GM12801 (cell line): ENCODE measurements around the gene DPF1.

Experiments
- TF ChIP-seq, protein P1 (sequence below): IDR thresholded peaks from one replicate; pipeline ENCODE4 v1.5.1; 2011; ENCODE audit warnings: control low read depth; ENCODE audit not compliant: insufficient read length; ENCODE audit errors: extremely low read depth

Gene DPF1

DNA sequence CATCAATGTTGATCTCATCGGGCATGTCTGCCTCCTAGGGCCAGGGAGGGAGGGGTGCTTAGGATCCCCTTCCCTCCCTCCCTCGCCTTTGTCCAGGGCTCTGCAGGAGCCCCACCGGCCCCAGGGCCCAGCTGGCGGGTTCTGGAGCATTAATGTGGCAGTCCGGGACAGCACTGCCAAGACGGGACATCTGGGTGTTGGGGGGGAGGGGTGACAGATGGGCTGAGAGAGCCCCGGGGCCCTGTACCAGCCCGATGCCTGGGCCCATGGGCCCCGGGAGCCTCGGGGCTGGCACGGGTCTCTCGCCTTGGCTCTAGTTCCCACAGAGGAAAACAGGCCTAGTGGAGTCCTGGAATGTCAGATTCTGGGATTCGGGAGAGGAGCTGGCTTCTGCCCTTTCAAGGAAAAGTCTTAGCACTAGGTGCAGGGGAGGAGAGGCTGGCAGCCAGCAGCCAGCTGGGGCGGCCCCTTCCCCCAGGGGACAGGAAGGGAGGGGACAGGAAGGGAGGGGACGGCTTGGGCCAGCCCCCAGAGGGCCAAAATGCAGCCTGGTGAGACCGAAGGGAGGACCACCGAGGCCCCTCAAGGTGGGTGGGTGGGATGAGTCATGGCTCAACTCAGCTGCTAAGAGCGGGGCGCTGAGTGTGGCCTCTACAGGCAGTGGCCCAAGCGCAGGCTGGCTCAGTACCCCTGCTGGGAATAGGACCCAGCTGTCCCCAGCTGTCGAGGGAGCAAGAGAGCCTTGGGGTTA, 29.1 kb upstream of the DPF1 start:
- TF ChIP-seq, protein P1, sequence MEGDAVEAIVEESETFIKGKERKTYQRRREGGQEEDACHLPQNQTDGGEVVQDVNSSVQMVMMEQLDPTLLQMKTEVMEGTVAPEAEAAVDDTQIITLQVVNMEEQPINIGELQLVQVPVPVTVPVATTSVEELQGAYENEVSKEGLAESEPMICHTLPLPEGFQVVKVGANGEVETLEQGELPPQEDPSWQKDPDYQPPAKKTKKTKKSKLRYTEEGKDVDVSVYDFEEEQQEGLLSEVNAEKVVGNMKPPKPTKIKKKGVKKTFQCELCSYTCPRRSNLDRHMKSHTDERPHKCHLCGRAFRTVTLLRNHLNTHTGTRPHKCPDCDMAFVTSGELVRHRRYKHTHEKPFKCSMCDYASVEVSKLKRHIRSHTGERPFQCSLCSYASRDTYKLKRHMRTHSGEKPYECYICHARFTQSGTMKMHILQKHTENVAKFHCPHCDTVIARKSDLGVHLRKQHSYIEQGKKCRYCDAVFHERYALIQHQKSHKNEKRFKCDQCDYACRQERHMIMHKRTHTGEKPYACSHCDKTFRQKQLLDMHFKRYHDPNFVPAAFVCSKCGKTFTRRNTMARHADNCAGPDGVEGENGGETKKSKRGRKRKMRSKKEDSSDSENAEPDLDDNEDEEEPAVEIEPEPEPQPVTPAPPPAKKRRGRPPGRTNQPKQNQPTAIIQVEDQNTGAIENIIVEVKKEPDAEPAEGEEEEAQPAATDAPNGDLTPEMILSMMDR, result no peak

DNA sequence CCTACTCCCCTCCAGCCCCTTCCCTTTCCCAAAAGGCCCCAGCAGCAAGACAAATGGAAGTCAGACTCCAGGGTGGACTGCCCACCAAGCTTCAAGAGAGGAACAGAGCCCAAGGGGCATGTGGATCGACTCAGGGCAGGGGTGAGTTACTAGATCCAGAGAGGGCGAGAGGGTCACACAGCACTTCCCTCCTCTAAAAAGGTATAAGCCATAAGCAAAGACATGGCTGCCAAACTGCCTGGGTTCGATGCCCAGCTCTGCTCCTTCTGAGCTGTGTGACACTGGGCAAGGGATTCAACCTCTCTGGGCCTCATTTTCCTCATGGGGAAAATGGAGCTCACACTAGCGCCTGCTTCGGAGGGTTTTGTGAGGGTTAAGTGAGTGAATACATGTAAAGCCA, 28.4 kb upstream of the DPF1 start:
- TF ChIP-seq, protein P1, result no peak

DNA sequence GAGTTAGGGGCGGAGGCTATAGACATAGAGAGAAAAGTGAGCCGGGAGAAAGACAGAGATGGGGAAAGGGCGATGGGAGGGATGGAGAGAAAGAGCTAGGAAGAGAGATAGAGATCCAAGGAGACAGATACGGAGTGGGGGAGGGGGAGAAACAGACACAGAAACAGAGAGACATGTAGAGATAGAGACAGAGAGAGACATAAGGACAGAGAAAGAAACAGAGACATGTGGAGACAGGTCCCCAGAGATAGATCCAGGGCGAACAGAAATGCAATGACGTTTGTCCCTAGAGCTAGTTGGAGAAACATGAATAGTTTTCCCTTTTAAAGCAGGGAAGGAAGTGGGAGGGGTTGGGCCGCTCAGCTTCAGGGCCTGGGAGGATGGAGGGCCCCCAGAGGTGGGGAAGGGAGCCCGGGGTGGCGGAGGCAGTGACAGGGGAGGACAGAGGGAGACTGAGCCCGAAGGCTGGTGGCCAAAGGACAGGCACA, 27.6 kb upstream of the DPF1 start:
- TF ChIP-seq, protein P1, result no peak

DNA sequence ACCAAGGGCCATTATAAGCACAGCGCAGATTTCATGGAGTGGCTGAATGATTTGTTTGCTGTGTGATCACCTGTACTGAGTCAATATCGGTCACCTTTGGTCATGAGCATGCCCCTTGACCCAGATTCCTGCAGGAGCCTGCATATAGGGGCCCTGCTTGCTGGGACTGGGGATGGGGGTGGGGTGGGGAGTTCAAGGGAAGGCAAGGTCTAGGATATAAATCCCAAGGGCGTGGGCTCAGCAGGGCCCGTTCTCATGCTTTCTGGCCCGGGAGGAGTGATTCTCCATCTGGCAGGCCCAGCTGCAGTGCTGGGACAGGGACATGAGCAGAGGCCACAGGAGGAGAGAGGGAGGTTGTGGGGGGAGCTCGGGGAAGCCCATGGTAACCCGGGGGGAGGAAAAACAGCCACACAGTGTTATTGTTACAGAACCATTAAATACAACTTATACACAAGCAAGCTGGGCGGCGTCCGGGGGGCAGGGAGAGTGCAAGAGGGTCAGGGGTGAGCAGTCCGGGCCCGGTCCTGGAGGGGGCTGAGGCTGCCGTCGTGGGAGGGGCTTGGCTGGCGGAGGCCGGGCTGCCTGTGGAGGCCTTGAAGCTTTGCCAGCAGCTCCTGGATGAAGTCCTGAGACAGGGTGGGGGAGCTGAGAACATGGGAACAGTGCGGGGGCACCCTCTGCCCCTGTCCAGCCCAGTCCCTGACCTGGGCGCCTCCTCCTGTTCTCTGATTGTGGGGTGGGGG, 27.0 kb upstream of the DPF1 start:
- TF ChIP-seq, protein P1, result no peak

DNA sequence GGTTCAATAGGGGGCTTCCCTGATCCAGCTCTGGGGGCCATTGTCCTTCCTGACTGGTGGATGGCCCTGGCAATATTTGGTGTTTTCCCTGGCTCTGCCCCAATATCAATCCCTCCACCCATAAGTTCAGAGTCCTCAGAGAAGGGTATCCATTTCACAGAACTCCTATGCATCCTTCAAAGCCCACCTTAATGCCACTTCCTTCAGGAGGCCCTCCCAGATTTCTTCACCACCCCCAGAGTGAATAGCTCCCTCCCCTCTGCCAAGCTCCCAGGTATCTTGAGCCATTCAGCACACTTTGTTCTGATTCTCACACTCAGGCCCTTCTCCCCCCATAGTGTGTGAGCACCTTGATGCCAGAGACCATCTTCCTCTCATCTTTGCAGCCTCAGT, 26.4 kb upstream of the DPF1 start:
- TF ChIP-seq, protein P1, result no peak

DNA sequence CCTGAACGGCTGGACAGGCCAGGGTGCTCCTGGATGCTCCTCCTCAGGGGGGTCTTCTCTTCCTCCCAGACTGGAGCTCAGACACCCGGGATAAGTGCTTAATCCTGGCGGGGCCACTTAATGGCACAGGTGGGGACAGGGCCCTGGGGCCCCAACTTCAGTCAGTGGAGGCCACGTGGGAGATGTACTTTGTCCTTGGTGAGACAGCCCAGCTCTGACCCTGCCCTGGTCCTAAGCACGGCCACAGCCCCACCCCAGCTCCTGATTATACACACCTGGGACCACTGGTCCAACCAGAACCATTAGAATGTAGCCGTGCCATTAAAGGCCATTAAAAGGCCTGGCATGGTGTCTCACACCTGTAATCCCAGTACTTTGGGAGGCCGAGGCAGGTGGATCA, 24.4 kb upstream of the DPF1 start:
- TF ChIP-seq, protein P1, result no peak

DNA sequence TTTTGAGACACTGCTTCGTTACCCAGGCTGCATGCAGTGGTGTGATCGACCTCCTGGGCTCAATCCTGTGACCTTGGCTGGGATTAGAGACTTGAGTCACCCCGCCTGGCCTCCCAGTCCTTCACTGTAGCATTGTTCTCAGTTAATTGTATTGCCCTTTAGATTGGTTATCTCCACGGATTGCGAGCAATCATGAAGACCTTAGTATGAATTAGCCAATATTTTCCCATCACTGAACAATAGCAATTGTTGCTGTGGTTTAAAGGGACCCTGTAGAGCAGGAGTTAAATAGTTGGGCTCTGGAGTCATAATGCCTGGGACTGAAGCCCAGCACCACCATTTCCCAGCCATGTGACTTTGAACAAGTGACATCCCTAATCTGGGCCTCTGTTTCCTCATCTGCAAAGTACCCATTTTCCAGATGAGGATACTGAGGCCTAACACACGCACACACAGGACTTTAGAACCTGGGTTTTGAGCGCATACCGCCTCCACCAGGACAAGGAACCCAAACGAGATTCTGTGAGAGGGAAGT, 23.8 kb upstream of the DPF1 start:
- TF ChIP-seq, protein P1, result no peak
